Lower lobe of right lung (tissue), 2 donors: ENCODE data around the gene CTNND2. TPM values are rescaled to one million over a fixed set of nuclear protein-coding genes. Genes with fewer than 3 reads are reported as not detected.
"Not testable (repeated sequence)": the region's sequence is repeated elsewhere in the genome, so short reads cannot be mapped to it uniquely, and the experiment has no call there.

Experiments used
- ATAC-seq, 2 donors: fragments of 200-7000 bp; cut with Tn5 transposase; one replicate each; pipeline ENCODE4 v1.9.1; 2020 to 2022; ENCODE audit warnings: mild to moderate bottlenecking in 2 of 2, moderate library complexity in 2 of 2
- DNase-seq: peaks from one replicate; pipeline ENCODE4 v3.0.0-alpha.2; 2020
- H3K27ac ChIP-seq: fragments of 200-600 bp; one replicate; pipeline ENCODE4 v1.8.0; 2022
- H3K27me3 ChIP-seq: fragments of 200-600 bp; one replicate; pipeline ENCODE4 v1.8.0; 2022; ENCODE audit warnings: low read depth
- H3K36me3 ChIP-seq: fragments of 200-600 bp; one replicate; pipeline ENCODE4 v1.8.0; 2022; ENCODE audit warnings: mild to moderate bottlenecking
- H3K4me1 ChIP-seq: fragments of 200-600 bp; one replicate; pipeline ENCODE4 v1.8.0; 2022
- H3K4me3 ChIP-seq: fragments of 200-600 bp; one replicate; pipeline ENCODE4 v1.8.0; 2022; ENCODE audit warnings: mild to moderate bottlenecking
- H3K9me3 ChIP-seq: fragments of 200-600 bp; one replicate; pipeline ENCODE4 v1.8.0; 2022
- CTCF ChIP-seq: fragments of 200-600 bp; IDR thresholded peaks from one replicate; pipeline ENCODE4 v1.8.0; 2022; ENCODE audit warnings: antibody characterized with exemption, mild to moderate bottlenecking
- intact Hi-C: fragments of 100-400 bp; cut with DNase I; formaldehyde crosslinking; loops from one replicate; pipeline ENCODE4 v1.11.0; 2022
- total RNA-seq: library from RNA; stranded (reverse); fragmentation: NEBNext Ultra II Directional; extraction: Animal tissue kit (Norgen Biotek cat#: 25700); gene quantifications from one replicate; pipeline ENCODE4 v1.2.1, GENCODE V29; 2021
- donor health status: DM: no; HTN: yes; CAD: no; lungs with severe emphysema.

CTNND2 gene
- total RNA-seq, 1 donor from 2014 or later = 6.0 TPM

GRCh38 chr5:11009576-11009975, 894.7 kb downstream of the CTNND2 start:
- H3K9me3 ChIP-seq = no peaks in the 10 kb centered on the region
- H3K4me1 ChIP-seq = no peaks in the 10 kb centered on the region
- DNase-seq (no peak), ATAC-seq (no peak)
- H3K27ac ChIP-seq = no peak overlapping the region
- H3K27me3 ChIP-seq = no peaks in the 10 kb centered on the region
- no peaks in the 10 kb centered on the region for H3K36me3 ChIP-seq
- intact Hi-C loops = no loop called here
- no peak for TF ChIP-seq CTCF
- H3K4me3 ChIP-seq = no peak overlapping the region

- DNase-seq (no peak), ATAC-seq (peak in 1 of 2 donors; percentile 50)
- no peaks in the 10 kb centered on the region for H3K9me3 ChIP-seq
- no peaks in the 10 kb centered on the region for H3K36me3 ChIP-seq
- no peaks in the 10 kb centered on the region for H3K27me3 ChIP-seq
- no peak overlapping the region for H3K27ac ChIP-seq
- no peaks in the 10 kb centered on the region for H3K4me1 ChIP-seq
- H3K4me3 ChIP-seq = no peak overlapping the region
- intact Hi-C loops = no loop called here
- no peak for TF ChIP-seq CTCF
Observed at GRCh38 chr5:11007269-11007870, 896.9 kb downstream of the CTNND2 start.

- DNase-seq, intact Hi-C loops, H3K27ac ChIP-seq, H3K27me3 ChIP-seq, ATAC-seq, H3K9me3 ChIP-seq, H3K4me1 ChIP-seq, H3K4me3 ChIP-seq, H3K36me3 ChIP-seq: not testable (repeated sequence)
Observed at GRCh38 chr5:11004523-11004922, 899.7 kb downstream of the CTNND2 start.

- H3K4me1 ChIP-seq = no peaks in the 10 kb centered on the region
- ATAC-seq = no peak
- no peak for DNase-seq
- H3K4me3 ChIP-seq = no peak overlapping the region
- intact Hi-C loops = no loop called here
- no peak overlapping the region for H3K27ac ChIP-seq
- H3K27me3 ChIP-seq = no peaks in the 10 kb centered on the region
- no peaks in the 10 kb centered on the region for H3K9me3 ChIP-seq
- no peak for TF ChIP-seq CTCF
- no peaks in the 10 kb centered on the region for H3K36me3 ChIP-seq
Observed at GRCh38 chr5:11000515-11001353, 903.5 kb downstream of the CTNND2 start.

- no peaks in the 10 kb centered on the region for H3K27me3 ChIP-seq
- ATAC-seq (no peak), DNase-seq (no peak)
- no peak overlapping the region for H3K4me3 ChIP-seq
- no peaks in the 10 kb centered on the region for H3K36me3 ChIP-seq
- no peaks in the 10 kb centered on the region for H3K9me3 ChIP-seq
- intact Hi-C loops = no loop called here
- H3K27ac ChIP-seq = no peak overlapping the region
- TF ChIP-seq CTCF = no peak
- no peaks in the 10 kb centered on the region for H3K4me1 ChIP-seq
Observed at GRCh38 chr5:10999714-11000113, 904.5 kb downstream of the CTNND2 start.

GRCh38 chr5:10995891-10996290, 908.4 kb downstream of the CTNND2 start:
- no peak for TF ChIP-seq CTCF
- no peaks in the 10 kb centered on the region for H3K9me3 ChIP-seq
- no peaks in the 10 kb centered on the region for H3K4me1 ChIP-seq
- H3K36me3 ChIP-seq = no peaks in the 10 kb centered on the region
- DNase-seq (no peak), ATAC-seq (no peak)
- H3K27ac ChIP-seq = no peak overlapping the region
- intact Hi-C loops = no loop called here
- no peak overlapping the region for H3K4me3 ChIP-seq
- H3K27me3 ChIP-seq = no peaks in the 10 kb centered on the region
